Jurkat, Clone E6-1 (cell line): Measurements from ENCODE around the gene USF1.
"Not testable (repeated sequence)": the region's sequence is repeated elsewhere in the genome, so short reads cannot be mapped to it uniquely, and the experiment has no call there.

ENCODE experiments used
- DNase-seq: peaks from one replicate; pipeline ENCODE4 v3.0.0-alpha.2; 2011; ENCODE audit warnings: low read depth, low spot score
- H3K4me3 ChIP-seq: 2 replicates; pipeline ENCODE4 v1.5.1; 2011; ENCODE audit warnings: mild to moderate bottlenecking, low read length, control low read depth, moderate library complexity

USF1 gene

GRCh38 chr1:161006563-161006962 is 39.2 kb downstream of the USF1 start:
- no peak overlapping the region for H3K4me3 ChIP-seq
- no peak for DNase-seq

GRCh38 chr1:161001525-161001924 is 44.3 kb downstream of the USF1 start:
- DNase-seq: no peak
- H3K4me3 ChIP-seq: no peak overlapping the region

GRCh38 chr1:161000736-161001480 is 44.9 kb downstream of the USF1 start:
- no peak overlapping the region for H3K4me3 ChIP-seq
- DNase-seq: no peak

- no peak overlapping the region for H3K4me3 ChIP-seq
- no peak for DNase-seq
These were observed 46.4 kb downstream of the USF1 start for GRCh38 chr1:160999376-160999775.

- peak; percentile 56 for DNase-seq
- no peak overlapping the region for H3K4me3 ChIP-seq
These were observed 48.3 kb downstream of the USF1 start for GRCh38 chr1:160997323-160998038.

GRCh38 chr1:160996178-160996577 is 49.6 kb downstream of the USF1 start:
- DNase-seq: no peak
- H3K4me3 ChIP-seq: no peak overlapping the region

- peak; percentile 18 for DNase-seq
These were observed 52.1 kb downstream of the USF1 start for GRCh38 chr1:160993544-160994193.

GRCh38 chr1:160992036-160992435 is 53.7 kb downstream of the USF1 start:
- not testable (repeated sequence) for DNase-seq, H3K4me3 ChIP-seq

More at GRCh38 chr1:160993544-160994193, 52.1 kb downstream of the USF1 start:
- H3K4me3 ChIP-seq: no peak overlapping the region
